ENCODE data around the gene SLC12A2.

Gene SLC12A2

DNA sequence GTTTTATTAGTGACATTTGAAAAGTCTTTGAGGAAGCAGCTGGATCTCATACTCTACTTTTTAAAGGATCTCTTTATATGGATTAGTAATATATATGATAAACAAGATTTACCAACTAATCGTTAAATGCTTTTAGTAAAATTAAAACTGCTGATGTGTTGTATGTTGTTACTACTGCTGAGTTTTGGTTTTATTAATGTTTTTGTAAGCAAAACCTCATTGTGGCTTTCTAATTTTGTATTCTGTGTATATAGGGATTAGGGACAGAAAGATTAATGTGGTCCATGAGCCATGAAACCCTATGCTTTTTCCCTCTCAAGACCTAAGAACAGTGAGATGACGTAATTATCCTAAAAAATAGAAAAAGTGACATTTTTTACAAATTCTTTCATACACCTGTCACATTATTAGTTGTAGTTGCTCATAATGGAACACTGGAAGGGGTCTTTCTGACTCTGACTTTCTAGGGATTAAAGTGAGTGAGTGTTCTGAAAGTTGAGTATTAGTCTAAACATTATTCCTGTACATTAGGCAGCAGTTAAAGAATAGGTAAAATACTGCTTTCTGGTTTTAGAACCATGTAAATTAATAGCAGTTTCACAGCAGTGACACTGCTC, 85.9 kb downstream of the SLC12A2 start:
- Histone ChIP-seq H4K8ac (ENCODE audit: low read depth, low read length) (no peak overlapping the region), H4K12ac (ENCODE audit: low read depth, low read length) (no peak overlapping the region), H2BK12ac (ENCODE audit: low read length) (no peak overlapping the region), H3K23ac (ENCODE audit: low read length) (no peak overlapping the region), H2AK5ac (ENCODE audit: low read length) (no peak overlapping the region), H3K9me3 (ENCODE audit: insufficient read depth, low read depth, low read length) (no peaks in the 10 kb centered on the region), H2BK5ac (ENCODE audit: low read depth, low read length, poor library complexity) (no peak overlapping the region), H3K79me2 (ENCODE audit: control insufficient read depth, insufficient read depth, low read length, poor library complexity) (no peaks in the 10 kb centered on the region), H3K4me2 (ENCODE audit: low read length) (no peak overlapping the region), H3K9ac (ENCODE audit: low read length) (no peak overlapping the region), H3K18ac (ENCODE audit: low read length) (no peak overlapping the region), H3K4ac (ENCODE audit: low read depth, low read length) (no peak overlapping the region), H2AFZ (ENCODE audit: insufficient read depth, low read length, poor library complexity) (no peak overlapping the region), H3K27ac (ENCODE audit: low read depth, low read length) (no peak overlapping the region), H3K27me3 (ENCODE audit: insufficient read depth, low read length) (no peaks in the 10 kb centered on the region), H3K36me3 (ENCODE audit: control insufficient read depth in 1 of 2, insufficient read depth in 2 of 2, low read length in 2 of 2) (no peaks in the 10 kb centered on the region), H4K91ac (ENCODE audit: low read depth, low read length) (no peak overlapping the region), H3K4me3 (ENCODE audit: low read depth, low read length) (no peak overlapping the region), H3K79me1 (ENCODE audit: low read length) (no peaks in the 10 kb centered on the region), H3K14ac (ENCODE audit: low read length) (no peak overlapping the region), H2BK120ac (ENCODE audit: insufficient read depth, low read length, poor library complexity) (no peak overlapping the region), H3K4me1 (ENCODE audit: control insufficient read depth in 1 of 2, insufficient read depth in 2 of 2, low read length in 2 of 2) (no peaks in the 10 kb centered on the region)
- DNase-seq: no peak
- no CpG with 5 or more reads among the region's 2 CpGs for WGBS (ENCODE audit: extremely low coverage, insufficient coverage, insufficient read length)

DNA sequence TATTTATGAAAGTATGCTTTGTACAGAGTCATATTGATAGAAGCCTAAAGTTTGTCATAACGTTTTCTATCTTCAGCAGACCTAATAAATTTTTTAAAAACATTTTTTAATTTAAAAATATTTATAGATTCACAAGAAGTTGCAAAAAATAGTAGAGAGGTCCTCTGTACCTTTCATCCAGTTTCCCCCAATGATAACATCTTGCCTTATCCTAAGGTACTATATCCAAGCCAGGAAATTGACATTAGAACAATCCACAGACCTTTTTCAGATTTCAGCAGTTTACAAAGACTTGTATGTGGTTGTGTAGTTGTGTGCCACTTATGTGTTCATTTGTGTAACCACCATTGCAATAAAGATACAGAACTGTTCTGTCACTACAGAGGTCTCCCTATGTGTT, 88.5 kb downstream of the SLC12A2 start:
- Histone ChIP-seq H2BK12ac (ENCODE audit: low read length) (no peak overlapping the region), H3K4me2 (ENCODE audit: low read length) (no peak overlapping the region), H3K4me1 (ENCODE audit: control insufficient read depth in 1 of 2, insufficient read depth in 2 of 2, low read length in 2 of 2) (no peaks in the 10 kb centered on the region), H3K36me3 (ENCODE audit: control insufficient read depth in 1 of 2, insufficient read depth in 2 of 2, low read length in 2 of 2) (no peaks in the 10 kb centered on the region), H4K12ac (ENCODE audit: low read depth, low read length) (no peak overlapping the region), H3K27me3 (ENCODE audit: insufficient read depth, low read length) (no peaks in the 10 kb centered on the region), H2AK5ac (ENCODE audit: low read length) (no peak overlapping the region), H2AFZ (ENCODE audit: insufficient read depth, low read length, poor library complexity) (no peak overlapping the region), H4K91ac (ENCODE audit: low read depth, low read length) (no peak overlapping the region), H4K8ac (ENCODE audit: low read depth, low read length) (no peak overlapping the region), H3K4ac (ENCODE audit: low read depth, low read length) (no peak overlapping the region), H2BK120ac (ENCODE audit: insufficient read depth, low read length, poor library complexity) (no peak overlapping the region), H3K14ac (ENCODE audit: low read length) (no peak overlapping the region), H3K27ac (ENCODE audit: low read depth, low read length) (no peak overlapping the region), H3K79me2 (ENCODE audit: control insufficient read depth, insufficient read depth, low read length, poor library complexity) (no peaks in the 10 kb centered on the region), H3K4me3 (ENCODE audit: low read depth, low read length) (no peak overlapping the region), H3K9me3 (ENCODE audit: insufficient read depth, low read depth, low read length) (no peaks in the 10 kb centered on the region), H3K79me1 (ENCODE audit: low read length) (no peaks in the 10 kb centered on the region), H3K23ac (ENCODE audit: low read length) (no peak overlapping the region), H3K9ac (ENCODE audit: low read length) (no peak overlapping the region), H2BK5ac (ENCODE audit: low read depth, low read length, poor library complexity) (no peak overlapping the region), H3K18ac (ENCODE audit: low read length) (no peak overlapping the region)
- no peak for DNase-seq
- WGBS (ENCODE audit: extremely low coverage, insufficient coverage, insufficient read length): no CpG with 5 or more reads among the region's 1 CpG

DNA sequence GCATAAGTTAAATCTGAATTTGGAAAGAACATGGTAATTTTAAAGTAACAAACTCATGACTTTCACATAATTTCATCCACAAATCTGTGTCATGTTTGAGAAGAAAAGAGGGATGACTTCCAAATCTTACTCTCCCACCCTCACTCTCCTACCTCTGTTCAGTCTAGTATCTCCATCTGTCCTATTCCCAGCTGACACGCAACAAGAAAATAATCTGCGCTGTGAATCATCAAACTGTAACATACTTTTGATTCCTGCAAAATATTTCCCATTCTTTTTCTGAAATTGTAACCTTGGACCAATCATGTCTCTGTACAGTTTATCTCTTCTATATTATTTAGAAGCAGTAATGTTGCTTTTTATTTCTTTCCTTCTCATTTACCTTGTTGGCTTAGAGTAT, 91.4 kb downstream of the SLC12A2 start:
- Histone ChIP-seq H3K4me1 (ENCODE audit: control insufficient read depth in 1 of 2, insufficient read depth in 2 of 2, low read length in 2 of 2) (no peaks in the 10 kb centered on the region), H3K79me2 (ENCODE audit: control insufficient read depth, insufficient read depth, low read length, poor library complexity) (no peaks in the 10 kb centered on the region), H4K8ac (ENCODE audit: low read depth, low read length) (no peak overlapping the region), H3K36me3 (ENCODE audit: control insufficient read depth in 1 of 2, insufficient read depth in 2 of 2, low read length in 2 of 2) (no peaks in the 10 kb centered on the region), H2BK120ac (ENCODE audit: insufficient read depth, low read length, poor library complexity) (no peak overlapping the region), H3K23ac (ENCODE audit: low read length) (no peak overlapping the region), H4K12ac (ENCODE audit: low read depth, low read length) (no peak overlapping the region), H4K91ac (ENCODE audit: low read depth, low read length) (no peak overlapping the region), H2BK5ac (ENCODE audit: low read depth, low read length, poor library complexity) (no peak overlapping the region), H3K14ac (ENCODE audit: low read length) (no peak overlapping the region), H3K4me2 (ENCODE audit: low read length) (no peak overlapping the region), H3K18ac (ENCODE audit: low read length) (no peak overlapping the region), H3K27ac (ENCODE audit: low read depth, low read length) (no peak overlapping the region), H2AFZ (ENCODE audit: insufficient read depth, low read length, poor library complexity) (no peak overlapping the region), H2AK5ac (ENCODE audit: low read length) (no peak overlapping the region), H3K79me1 (ENCODE audit: low read length) (no peaks in the 10 kb centered on the region), H2BK12ac (ENCODE audit: low read length) (no peak overlapping the region), H3K9me3 (ENCODE audit: insufficient read depth, low read depth, low read length) (no peaks in the 10 kb centered on the region), H3K4me3 (ENCODE audit: low read depth, low read length) (no peak overlapping the region), H3K9ac (ENCODE audit: low read length) (no peak overlapping the region), H3K4ac (ENCODE audit: low read depth, low read length) (no peak overlapping the region), H3K27me3 (ENCODE audit: insufficient read depth, low read length) (no peaks in the 10 kb centered on the region)
- WGBS (ENCODE audit: extremely low coverage, insufficient coverage, insufficient read length): no CpG with 5 or more reads among the region's 2 CpGs
- peak; percentile 5 to 74 for DNase-seq

DNA sequence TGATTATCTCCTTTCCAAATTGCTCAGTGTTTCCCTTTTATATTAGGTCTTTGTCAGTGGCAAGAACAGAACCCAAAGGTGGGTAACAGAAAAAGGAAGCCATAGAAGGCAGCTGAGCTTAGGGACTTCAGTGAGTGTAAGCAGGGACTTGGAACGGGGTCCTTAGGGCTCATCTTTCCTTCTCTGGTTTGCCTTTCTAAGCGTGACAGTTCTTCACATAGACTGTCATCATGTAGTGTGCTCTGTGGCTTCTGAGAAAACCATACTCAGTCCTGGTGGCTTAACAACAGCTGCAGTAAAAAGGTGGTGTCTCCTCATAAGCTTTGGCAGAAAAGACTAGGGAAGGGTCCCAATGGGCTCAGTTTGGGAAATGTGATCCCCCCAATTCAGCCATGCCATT, 108.8 kb downstream of the SLC12A2 start:
- Histone ChIP-seq H3K79me1 (ENCODE audit: low read length) (no peaks in the 10 kb centered on the region), H3K4ac (ENCODE audit: low read depth, low read length) (no peak overlapping the region), H3K4me2 (ENCODE audit: low read length) (no peak overlapping the region), H2AK5ac (ENCODE audit: low read length) (no peak overlapping the region), H2AFZ (ENCODE audit: insufficient read depth, low read length, poor library complexity) (no peak overlapping the region), H2BK120ac (ENCODE audit: insufficient read depth, low read length, poor library complexity) (no peak overlapping the region), H3K79me2 (ENCODE audit: control insufficient read depth, insufficient read depth, low read length, poor library complexity) (no peaks in the 10 kb centered on the region), H3K18ac (ENCODE audit: low read length) (no peak overlapping the region), H2BK5ac (ENCODE audit: low read depth, low read length, poor library complexity) (no peak overlapping the region), H4K12ac (ENCODE audit: low read depth, low read length) (no peak overlapping the region), H3K27ac (ENCODE audit: low read depth, low read length) (no peak overlapping the region), H3K23ac (ENCODE audit: low read length) (no peak overlapping the region), H4K8ac (ENCODE audit: low read depth, low read length) (no peak overlapping the region), H3K14ac (ENCODE audit: low read length) (no peak overlapping the region), H4K91ac (ENCODE audit: low read depth, low read length) (no peak overlapping the region), H3K9me3 (ENCODE audit: insufficient read depth, low read depth, low read length) (no peaks in the 10 kb centered on the region), H3K4me3 (ENCODE audit: low read depth, low read length) (no peak overlapping the region), H3K4me1 (ENCODE audit: control insufficient read depth in 1 of 2, insufficient read depth in 2 of 2, low read length in 2 of 2) (no peaks in the 10 kb centered on the region), H3K27me3 (ENCODE audit: insufficient read depth, low read length) (no peaks in the 10 kb centered on the region), H3K9ac (ENCODE audit: low read length) (no peak overlapping the region), H3K36me3 (ENCODE audit: control insufficient read depth in 1 of 2, insufficient read depth in 2 of 2, low read length in 2 of 2) (peaks cover 0 to 3% of the 10 kb centered on the region in 2 experiments), H2BK12ac (ENCODE audit: low read length) (no peak overlapping the region)
- no peak for DNase-seq
- no CpG with 5 or more reads among the region's 2 CpGs for WGBS (ENCODE audit: extremely low coverage, insufficient coverage, insufficient read length)
